Measurements from ENCODE around the gene DYNC1H1. TPM values are rescaled to one million over a fixed set of nuclear protein-coding genes. Genes with fewer than 3 reads are reported as not detected.

The DYNC1H1 gene
- total RNA-seq: 100 to 1,000 TPM; 295 to 509 (median 358) TPM
- polyA plus RNA-seq: 100 to 1,000 TPM; 202 to 337 (median 273) TPM
- long read RNA-seq, donor 1, partial matches to known transcripts: 69 of 72 reads
- long read RNA-seq, donor 1, other reads (novel, unspliced or antisense): 0 of 72 reads
- long read RNA-seq, donor 2, partial matches to known transcripts: 53 of 58 reads
- long read RNA-seq, donor 2, other reads (novel, unspliced or antisense): 0 of 58 reads
- long read RNA-seq, donor 3, partial matches to known transcripts: 53 of 57 reads
- long read RNA-seq, donor 3, other reads (novel, unspliced or antisense): 0 of 57 reads
- long read RNA-seq, donor 4, partial matches to known transcripts: 29 of 35 reads
- long read RNA-seq, donor 4, other reads (novel, unspliced or antisense): 1 of 35 reads
- long read RNA-seq, donor 5, partial matches to known transcripts: 41 of 45 reads
- long read RNA-seq, donor 5, other reads (novel, unspliced or antisense): 3 of 45 reads
- long read RNA-seq, donor 6, partial matches to known transcripts: 49 of 52 reads
- long read RNA-seq, donor 6, other reads (novel, unspliced or antisense): 1 of 52 reads
- long read RNA-seq, donor 7, partial matches to known transcripts: 21 of 22 reads
- long read RNA-seq, donor 7, other reads (novel, unspliced or antisense): 0 of 22 reads
- long read RNA-seq, donor 8, partial matches to known transcripts: 78 of 82 reads
- long read RNA-seq, donor 8, other reads (novel, unspliced or antisense): 0 of 82 reads
- long read RNA-seq, donor 9, transcript DYNC1H1-221 (2 exons, 2,863 nt): major isoform, 5 of 22 reads
- long read RNA-seq, donor 9, partial matches to known transcripts: 15 of 22 reads
- long read RNA-seq, donor 9, other reads (novel, unspliced or antisense): 0 of 22 reads
- long read RNA-seq, donor 10, partial matches to known transcripts: 39 of 40 reads
- long read RNA-seq, donor 10, other reads (novel, unspliced or antisense): 0 of 40 reads

DNA sequence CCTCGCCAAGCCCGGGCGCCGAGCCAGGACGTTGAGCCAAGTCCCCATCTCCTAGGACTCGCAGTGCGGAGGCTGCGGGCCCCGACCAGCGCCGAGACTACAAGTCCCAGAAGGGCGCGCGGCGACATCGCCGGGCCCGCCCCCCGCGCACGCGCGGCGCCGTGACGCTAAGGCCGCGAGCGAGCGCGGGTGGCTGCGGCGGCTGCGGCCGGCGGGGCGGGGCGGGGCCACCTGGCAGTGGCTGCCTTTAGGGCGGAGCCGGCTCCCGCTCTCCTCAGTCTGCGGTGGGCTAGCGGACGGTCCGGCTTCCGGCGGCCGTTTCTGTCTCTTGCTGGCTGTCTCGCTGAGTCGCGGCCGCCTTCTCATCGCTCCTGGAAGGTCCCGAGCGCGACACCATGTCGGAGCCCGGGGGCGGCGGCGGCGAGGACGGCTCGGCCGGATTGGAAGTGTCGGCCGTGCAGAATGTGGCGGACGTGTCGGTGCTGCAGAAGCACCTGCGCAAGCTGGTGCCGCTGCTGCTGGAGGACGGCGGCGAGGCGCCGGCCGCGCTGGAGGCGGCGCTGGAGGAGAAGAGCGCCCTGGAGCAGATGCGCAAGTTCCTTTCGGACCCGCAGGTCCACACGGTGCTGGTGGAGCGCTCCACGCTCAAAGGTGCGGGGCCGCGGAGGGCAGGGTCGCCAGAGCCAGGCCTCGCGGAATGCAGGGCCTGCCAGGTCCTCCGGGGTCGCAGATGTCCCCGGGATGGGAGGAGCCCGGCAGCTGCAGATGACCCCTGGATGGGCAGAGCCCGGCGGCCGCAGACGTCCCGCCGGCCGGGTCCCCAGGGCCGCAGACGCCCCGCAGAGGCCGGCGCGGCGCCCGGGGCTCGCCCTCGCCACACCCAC, at the start of gene DYNC1H1:
Gene DYNC1H1 (plus strand): TSS at position 277 of the 884 bp plus-strand sequence. CDS start 119 bp downstream, at position 396.
- Histone ChIP-seq H3K9me3 (replicated peaks in 1 of 3) (no peaks in the 10 kb centered on the region), H3K4me1 (replicated peaks in 1 of 2) (peaks cover 7 to 35% of the 10 kb centered on the region in 2 donors), H3K4me3 (peak within 1 kb of the TSS; percentile 81 to 100 (median 94)), H3K27me3 (no peaks in the 10 kb centered on the region), H3K27ac (peak within 1 kb of the TSS; percentile 53 to 96 (median 95)), H3K36me3 (replicated peaks in 1 of 2) (peaks cover 0 to 4% of the 10 kb centered on the region in 2 donors)
- WGBS, 4 donors: 0% methylated on average over 14 to 115 of the region's 115 CpGs
- peak; percentile 94 to 99 (median 98) for DNase-seq
- intact Hi-C loops (cut with DNase I): no loop called here
- TF ChIP-seq POLR2A (IDR thresholded peaks at IDR 0.05): peak; percentile 98 to 99
- TF ChIP-seq, protein P1, sequence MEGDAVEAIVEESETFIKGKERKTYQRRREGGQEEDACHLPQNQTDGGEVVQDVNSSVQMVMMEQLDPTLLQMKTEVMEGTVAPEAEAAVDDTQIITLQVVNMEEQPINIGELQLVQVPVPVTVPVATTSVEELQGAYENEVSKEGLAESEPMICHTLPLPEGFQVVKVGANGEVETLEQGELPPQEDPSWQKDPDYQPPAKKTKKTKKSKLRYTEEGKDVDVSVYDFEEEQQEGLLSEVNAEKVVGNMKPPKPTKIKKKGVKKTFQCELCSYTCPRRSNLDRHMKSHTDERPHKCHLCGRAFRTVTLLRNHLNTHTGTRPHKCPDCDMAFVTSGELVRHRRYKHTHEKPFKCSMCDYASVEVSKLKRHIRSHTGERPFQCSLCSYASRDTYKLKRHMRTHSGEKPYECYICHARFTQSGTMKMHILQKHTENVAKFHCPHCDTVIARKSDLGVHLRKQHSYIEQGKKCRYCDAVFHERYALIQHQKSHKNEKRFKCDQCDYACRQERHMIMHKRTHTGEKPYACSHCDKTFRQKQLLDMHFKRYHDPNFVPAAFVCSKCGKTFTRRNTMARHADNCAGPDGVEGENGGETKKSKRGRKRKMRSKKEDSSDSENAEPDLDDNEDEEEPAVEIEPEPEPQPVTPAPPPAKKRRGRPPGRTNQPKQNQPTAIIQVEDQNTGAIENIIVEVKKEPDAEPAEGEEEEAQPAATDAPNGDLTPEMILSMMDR (IDR thresholded peaks at IDR 0.05): no peak

DNA sequence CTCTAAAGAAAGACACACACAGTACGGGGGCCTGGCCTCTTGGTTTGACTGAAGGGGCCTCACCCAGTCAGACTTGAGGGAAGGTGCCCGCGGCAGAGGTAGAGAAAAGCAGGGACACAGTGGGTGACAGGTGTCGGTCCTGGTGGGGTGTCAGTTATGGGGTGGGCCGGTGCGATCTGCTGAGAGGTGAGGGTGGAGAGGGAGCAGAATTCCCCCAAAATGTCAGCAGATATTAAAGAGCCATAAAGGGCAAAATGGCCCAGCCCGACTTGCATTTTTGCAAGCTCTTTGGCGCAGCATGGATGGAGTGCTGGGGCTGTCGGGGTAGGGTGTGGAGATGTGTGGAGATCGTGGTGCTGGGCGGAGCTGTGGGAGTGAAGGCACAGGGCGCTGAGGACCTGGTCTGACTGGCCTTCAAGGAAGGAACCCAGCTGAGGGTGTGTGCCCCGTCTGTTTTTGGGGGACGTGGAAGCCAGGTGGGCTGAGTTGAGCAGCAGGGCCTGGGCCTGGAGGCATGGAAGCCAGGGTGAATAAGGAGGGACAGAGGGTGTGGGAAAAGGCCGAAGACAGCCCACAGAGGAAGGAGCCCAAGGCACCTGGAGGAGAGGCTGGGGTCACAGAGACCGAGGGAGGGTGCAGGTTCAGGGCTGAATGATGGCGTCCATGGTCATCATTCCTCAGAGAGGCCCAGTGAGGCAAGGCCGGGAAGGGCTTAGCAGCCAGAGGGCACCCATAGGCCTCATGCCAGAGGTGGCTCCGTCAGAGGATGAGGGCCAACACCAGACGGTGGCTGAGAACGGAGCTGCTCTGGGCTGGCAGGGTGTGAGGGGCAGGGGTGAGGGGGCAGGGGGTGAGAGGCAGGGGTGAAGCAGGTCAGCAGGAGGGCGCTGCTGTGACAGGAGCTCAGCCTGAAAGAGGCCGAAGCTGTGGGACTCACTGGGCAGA, 48.2 kb upstream of the DYNC1H1 start:
- Histone ChIP-seq H3K27ac (peak overlapping the region in 1 of 5 donors; percentile 42), H3K27me3 (no peaks in the 10 kb centered on the region), H3K36me3 (replicated peaks in 1 of 2) (peaks cover 0 to 43% of the 10 kb centered on the region in 2 donors), H3K9me3 (replicated peaks in 1 of 3) (no peaks in the 10 kb centered on the region), H3K4me1 (replicated peaks in 1 of 2) (no peaks in the 10 kb centered on the region), H3K4me3 (no peak overlapping the region)
- WGBS, 4 donors: 92 to 94% (median 92%) methylated on average over 19 to 23 of the region's 23 CpGs
- DNase-seq: peak in 1 of 7 donors; percentile 11
- intact Hi-C loops (cut with DNase I): no loop called here
- no peak for TF ChIP-seq POLR2A (IDR thresholded peaks at IDR 0.05)
- TF ChIP-seq, protein P1 (IDR thresholded peaks at IDR 0.05): no peak

DNA sequence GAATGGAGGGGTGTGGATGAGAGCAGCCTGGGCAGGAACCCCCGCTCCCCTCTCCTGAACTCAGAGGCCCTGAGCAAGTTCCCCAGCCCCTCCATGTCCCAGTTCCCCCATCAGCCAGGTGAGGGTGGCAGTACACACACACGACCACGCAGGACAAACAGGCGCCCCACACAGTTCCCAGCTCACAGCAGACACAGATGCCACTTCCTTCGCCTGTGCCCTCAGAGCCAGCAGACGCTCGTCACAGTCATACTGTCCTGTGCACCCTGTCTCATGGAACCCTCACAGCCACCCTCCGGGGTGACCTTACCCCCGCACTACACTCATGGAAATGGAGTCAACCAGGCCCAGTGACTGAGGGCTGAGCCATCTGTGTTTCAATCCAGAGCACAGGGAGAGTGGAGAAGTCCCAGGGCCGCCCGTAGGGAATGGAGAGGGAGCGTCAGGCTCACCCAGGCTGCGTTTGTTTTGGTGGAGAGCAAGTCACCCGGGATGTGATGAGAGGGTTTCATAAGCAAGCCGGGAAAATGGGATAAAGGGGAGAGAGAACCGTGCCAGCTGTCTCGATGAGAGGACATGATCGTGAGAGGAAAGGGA, 47.5 kb upstream of the DYNC1H1 start:
- peaks cover 0 to 40% of the 10 kb centered on the region in 2 donors for H3K36me3 ChIP-seq (replicated peaks in 1 of 2)
- WGBS, 4 donors: 85 to 88% (median 87%) methylated on average over 14 to 18 of the region's 18 CpGs
- intact Hi-C loops (cut with DNase I): no loop called here
- TF ChIP-seq, protein P1 (IDR thresholded peaks at IDR 0.05): no peak
- TF ChIP-seq POLR2A (IDR thresholded peaks at IDR 0.05): no peak
- H3K27me3 ChIP-seq: no peaks in the 10 kb centered on the region
- DNase-seq: peak in 2 of 7 donors; percentile 9 to 49
- H3K9me3 ChIP-seq (replicated peaks in 1 of 3): no peaks in the 10 kb centered on the region
- H3K4me3 ChIP-seq: no peak overlapping the region
- peak overlapping the region in 1 of 5 donors; percentile 42 for H3K27ac ChIP-seq
- no peaks in the 10 kb centered on the region for H3K4me1 ChIP-seq (replicated peaks in 1 of 2)

Measured in adrenal gland (tissue), 19 donors.